Cerebellar nuclear complex (tissue), 1 donor: ENCODE results near the gene SPDYE4.

Experiments used
- DNase-seq, 2 experiments: peaks; one replicate each; lab custom pipeline; 2025; lab: John Stamatoyannopoulos, UW

Gene SPDYE4

DNA sequence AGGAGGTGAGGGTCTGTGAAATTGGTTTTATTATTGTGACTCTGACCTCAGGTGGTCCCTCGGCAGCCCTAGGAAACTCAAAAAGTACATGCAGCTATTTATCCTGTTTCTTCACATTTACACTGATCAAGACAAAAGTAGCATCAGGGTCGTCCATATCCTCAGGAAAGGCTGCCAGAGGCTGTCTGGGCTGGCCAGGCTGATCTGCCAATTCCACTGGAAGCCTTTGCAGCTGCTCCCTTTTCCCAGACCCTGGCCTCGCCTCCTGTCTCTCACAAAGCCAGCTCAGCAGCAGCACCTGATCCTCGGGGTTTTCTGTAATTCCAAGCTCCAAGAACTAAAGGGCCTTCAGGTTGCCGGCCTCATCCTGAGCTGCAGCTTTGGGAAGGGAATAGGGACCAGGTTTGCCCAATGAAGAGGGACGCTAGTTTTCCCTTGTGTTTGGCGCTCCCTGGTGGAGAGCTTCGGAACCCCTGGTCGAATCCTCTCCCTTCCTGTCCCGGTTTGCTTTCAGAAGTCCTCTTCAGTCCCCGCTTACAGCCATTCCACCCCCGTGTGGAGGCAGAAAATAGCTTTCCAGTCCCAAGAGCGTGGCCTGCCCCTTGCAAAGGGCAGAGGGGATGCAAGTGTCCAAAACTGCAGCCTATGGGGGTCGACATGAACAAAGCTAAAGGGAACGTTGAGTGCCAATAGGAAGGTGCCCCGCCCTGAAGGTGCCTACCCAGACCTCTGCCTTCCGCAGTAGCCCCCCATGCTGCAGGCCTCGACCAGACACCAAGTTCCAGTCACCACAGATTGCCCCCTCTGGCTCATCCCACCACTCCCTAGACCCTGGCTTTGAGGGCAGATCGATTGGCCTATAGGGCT is 27.4 kb upstream of the SPDYE4 start:
- DNase-seq: no peak

DNA sequence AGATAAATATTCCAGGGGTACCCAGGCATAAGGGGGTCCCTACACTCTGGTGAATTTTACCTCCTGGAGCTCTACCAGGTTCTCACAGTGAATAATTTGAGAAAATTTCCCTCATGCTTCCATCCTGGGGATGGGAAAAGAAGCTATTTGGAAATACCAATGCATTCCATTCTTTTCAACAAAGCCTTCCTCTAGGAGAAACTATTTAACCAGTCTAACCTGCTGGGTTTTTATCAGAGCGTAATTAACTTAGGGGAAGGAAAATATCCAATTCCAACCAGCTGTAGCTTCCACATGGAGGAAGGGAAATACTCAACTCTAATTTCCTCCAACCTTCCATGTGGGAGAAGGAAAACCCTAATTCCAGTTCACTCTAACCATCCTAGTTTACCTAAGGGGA is 23.8 kb upstream of the SPDYE4 start:
- no peak for DNase-seq

DNA sequence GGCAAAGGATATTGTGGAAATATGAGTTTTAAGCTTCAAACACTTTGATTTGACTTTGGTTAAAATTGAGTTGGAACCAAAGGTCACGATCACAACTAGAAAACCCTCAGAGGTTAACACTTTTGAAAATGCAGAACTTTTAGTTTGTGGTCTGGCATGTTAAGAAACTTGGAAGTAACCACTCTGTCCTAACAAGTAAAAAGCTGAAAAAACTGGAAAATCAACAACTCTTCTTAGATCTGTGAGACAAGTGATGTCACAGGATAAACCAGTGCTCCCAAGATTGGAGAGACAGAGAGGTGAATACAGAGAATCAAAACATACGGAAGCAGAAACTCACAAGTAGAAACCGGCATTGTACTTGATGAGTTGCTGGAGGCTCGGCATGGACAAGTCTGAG is 23.4 kb upstream of the SPDYE4 start:
- DNase-seq: no peak

DNA sequence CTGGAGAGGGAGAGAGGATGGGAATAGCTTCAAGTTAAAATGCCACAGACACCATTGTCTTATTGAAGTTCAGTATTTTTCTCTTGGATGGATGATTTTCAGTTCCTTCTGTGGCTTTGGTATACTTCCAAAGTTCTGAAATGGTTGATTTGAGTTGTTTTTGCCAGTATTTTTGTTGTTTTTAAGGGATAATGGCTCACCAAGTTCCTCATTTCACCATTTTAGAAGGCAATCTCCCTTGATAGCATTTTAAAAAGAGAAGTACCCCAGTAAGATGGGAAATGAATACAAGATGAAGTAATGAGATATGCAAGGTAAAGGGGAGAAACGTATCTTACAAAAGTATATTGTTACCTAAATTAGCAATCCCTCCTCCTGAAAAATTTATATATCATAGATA is 18.5 kb upstream of the SPDYE4 start:
- DNase-seq: no peak

DNA sequence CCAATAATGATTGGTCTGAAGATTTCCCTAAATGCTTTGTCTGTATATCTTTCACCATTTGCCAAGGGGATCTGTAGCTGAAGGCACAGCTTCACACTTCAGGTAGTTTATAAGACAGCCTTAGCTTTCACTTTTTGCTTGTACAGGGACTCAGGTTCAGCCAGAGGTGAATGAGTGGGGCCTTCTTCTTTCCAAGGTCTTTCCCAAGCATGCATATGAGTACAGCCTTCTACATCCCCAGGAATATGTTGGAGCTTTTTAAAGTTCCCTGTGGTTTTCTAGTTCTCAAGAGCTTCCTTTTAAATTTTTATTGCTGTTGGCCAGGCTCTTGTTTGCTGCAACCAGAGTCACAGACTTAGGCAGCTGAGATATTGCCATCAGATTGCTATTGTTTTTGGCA is 17.9 kb upstream of the SPDYE4 start:
- no peak for DNase-seq

DNA sequence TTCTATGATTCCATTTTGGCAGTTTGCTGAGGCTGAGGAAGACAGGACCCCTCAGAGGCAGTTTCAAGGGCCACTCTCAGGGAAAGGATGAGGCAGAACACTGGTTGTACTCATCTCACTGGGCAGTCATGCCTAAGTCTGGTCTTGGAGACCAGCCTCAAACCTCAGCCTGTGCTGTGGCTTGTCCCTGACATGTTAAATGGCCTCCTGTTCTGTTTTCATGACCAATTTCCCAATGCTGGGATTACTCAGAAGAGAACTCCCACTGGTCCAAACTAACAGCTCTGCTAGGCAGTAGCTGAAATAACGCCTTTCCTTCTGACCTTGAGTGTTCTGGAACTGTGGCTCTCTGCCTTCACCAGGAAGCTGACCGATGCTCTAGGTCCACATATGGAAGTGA is 8.4 kb upstream of the SPDYE4 start:
- no peak for DNase-seq

DNA sequence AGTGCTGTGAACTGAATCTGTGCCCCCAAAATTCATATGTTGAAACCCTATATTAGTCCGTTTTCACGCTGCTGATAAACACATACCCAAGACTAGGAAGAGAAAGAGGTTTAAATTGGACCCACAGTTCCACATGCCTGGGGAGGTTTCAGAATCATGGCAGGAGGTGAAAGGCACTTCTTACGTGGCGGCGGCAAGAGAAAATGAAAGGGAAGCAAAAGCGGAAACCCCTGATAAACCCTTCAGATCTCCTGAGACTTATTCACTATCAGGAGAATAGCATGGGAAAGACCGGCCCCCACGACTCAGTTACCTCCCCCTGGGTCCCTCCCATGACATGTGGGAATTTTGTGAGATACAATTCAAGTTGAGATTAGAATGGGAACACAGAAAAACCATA is 3.7 kb upstream of the SPDYE4 start:
- no peak for DNase-seq

DNA sequence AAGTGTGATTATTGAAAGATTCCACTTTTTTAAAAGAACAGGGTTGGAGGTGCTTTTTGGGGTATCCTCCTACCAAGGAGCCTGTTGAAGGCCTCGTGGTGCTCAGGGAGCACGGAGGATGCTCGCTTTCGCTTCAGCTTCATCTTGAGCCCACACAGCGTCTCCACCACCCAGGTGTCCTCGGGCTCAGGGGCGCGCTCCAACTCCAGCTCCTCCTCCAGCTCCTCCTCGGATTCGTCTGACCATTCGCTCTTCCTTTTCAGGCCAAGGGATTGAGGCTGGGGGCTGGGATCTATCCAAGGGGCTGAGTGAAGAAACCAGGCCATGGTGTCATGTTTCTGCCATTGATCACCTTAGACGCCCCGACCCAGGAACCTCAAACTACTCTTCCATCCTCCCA is 1.2 kb downstream of the SPDYE4 start:
- no peak for DNase-seq

DNA sequence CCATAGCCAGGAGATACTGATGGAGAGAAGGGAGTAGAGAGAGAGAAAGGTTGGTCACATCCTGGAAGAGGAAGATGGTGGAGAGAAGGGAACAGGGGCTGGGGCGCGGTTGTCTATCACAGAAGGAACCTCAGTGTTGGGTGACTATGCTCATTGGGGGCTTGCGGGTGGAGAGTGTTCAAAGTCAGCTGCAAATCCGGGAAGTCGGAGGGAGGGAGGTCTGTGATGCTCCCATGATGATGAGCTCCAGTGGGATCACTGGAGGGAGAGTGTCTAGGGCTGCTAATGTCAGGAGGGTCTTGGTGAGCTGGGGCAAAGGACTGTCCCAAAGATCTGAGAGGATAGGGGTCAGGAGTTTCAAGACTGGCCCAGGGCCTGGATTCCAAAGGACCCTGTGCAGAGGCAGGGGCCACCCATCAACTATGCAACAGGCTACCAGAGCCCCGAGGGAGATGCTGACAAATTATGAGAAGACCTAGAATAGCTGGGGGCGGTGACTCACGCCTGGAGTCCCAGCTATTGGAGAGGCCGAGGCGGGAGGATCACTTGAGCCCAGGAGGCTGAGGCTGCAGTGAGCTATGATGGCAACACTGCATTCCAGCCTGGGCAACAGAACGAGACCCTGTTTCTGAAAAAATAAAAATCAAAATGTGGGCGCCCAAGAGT is 2.6 kb downstream of the SPDYE4 start:
- no peak for DNase-seq

DNA sequence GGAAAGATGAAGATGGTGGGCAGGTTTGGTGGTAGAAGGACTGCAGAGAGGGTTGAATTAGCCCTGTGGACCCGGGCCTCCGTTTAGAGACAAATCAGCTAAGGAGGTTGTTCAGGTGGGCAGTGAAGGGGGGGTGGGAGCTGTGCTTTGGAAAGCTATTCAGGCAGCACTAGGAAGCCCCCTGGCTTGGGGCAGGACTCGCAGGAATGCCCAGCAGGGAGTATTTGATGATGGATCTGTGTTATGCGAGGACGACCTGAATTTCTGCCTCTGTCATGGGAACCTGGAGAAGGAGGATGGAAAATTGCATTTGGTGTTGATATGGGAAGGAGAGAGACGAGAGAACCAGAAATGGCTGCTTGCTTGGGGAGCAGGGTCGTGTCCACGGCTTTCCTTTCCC is 3.5 kb downstream of the SPDYE4 start:
- DNase-seq: no peak

DNA sequence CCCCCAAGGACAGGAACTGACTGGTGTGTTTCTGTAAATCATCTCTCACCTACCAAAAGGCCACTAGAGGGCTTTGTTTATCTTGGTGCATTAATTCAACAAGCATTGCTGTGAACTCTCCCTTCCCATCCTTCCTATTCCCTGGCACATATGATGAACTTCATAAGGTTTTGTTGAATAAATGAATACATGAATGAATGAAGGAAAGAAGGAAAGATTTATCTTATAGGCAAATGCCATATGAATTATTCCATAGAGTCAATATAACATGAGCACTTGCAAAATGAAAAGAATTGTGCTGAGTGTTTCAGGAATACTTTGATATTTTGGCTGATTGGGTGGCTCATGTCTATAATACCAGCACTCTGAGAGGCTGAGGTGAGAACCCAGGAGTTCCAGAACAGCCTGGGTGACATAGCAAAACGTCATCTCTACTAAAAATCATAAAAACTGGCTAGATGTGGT is 4.3 kb downstream of the SPDYE4 start:
- DNase-seq: no peak

DNA sequence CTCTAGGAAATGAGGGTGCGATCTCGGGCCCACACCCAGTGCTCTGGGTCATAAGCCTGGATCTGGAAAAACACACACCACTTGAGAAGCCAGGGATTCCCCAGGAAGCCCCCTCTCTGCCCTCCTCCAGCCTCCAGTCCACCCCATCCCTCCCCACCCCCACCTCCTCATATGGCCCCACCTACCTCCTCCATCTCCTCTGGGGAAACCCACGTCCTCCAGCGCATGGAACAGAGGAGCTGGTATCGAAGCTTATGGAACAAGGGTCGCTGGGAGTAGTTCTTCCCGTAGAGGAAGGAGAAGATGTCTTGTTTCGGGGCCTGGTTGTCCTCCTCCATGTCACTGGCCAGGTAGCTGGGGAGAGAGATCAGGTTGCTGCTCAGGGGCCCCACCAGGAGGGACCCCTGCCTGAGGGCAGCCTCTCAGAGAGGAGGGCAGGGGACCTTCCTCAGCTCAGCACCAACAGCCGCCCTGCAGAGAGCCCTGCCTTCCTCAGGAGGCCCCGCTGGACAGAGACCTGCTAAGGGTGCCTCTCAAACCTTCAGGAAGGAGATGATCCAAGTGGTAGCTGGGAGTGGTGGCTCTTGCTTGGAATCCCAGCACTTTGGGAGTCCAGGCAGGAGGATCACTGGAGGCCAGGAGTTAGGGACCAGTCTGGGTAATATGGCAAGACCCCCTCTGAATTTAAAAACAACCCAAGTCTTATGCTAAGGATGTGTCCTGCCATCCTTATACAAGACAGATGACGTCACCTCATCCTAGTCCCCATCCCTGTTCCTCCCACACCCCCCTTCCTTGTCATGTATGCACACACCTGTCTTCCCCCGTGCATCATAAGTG is 5.0 kb downstream of the SPDYE4 start:
- DNase-seq: no peak

DNA sequence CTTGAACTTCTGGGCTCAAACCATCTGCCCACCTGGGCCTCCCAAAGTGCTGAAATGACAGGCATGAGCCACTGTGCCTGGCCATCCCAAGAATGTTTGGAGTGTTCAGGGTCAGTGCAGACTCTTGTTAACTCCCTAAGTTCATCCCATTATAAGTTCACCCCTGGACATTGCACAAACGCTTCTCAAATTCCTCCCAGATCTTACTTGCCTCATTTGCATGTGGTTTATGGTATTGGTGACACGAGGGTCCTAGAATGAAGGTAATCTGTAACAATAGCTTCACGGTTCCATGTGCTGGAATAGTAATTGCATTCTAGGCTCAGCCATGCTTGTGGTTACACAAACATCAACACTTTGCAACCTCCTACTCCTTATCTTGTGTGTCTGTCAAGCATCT is 8.7 kb downstream of the SPDYE4 start:
- DNase-seq: no peak

DNA sequence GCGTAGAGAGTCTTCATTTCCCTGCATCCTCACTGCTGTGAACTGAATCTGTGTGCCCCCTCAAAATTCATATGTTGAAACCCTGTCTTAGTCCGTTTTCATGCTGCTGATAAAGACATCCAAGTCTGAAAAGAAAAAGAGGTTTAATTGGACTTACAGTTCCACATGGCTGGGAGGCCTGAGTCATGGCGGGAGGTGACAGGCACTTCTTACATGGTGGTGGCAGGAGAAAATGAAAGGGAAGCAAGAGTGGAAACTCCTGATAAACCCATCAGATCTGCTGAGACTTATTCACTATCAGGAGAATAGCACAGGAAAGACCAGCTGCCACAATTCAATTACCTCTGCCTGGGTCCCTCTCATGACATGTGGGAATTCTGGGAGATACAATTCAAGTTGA is 10.6 kb downstream of the SPDYE4 start:
- DNase-seq: no peak

DNA sequence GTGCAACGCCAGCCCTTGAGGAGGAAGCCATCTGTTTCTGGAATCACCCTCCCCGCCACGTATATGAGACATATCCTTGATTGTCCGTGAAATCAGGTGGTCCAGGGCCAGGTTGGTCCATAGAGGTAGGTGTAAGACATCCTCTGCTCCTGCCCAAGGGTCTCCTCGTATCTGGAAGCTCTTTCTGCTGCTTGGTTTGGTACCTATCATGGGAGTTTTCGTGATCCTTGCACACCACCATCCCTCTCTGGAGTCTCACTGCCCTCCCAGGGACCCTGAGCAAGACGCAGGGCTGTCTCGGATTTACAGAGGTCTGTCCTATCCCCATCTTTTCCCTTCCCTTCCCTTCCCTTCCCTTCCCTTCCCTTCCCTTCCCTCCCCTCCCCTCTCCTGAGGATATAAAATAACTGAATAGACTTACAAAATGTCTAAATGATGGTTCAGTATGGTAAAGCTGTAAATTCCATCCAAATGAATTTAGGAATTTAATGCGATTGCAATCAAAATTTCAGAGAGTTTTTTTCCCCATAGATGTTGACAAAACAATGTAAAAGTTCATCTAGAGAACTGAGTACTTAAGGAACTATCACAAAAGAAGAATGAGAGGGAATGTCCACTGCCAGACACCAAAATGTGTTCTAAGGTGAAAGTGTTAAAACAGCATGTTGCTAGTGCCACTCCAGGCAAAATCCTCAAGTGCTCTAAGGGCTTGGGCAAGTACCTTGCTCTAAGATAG is 11.7 kb downstream of the SPDYE4 start:
- DNase-seq: no peak

DNA sequence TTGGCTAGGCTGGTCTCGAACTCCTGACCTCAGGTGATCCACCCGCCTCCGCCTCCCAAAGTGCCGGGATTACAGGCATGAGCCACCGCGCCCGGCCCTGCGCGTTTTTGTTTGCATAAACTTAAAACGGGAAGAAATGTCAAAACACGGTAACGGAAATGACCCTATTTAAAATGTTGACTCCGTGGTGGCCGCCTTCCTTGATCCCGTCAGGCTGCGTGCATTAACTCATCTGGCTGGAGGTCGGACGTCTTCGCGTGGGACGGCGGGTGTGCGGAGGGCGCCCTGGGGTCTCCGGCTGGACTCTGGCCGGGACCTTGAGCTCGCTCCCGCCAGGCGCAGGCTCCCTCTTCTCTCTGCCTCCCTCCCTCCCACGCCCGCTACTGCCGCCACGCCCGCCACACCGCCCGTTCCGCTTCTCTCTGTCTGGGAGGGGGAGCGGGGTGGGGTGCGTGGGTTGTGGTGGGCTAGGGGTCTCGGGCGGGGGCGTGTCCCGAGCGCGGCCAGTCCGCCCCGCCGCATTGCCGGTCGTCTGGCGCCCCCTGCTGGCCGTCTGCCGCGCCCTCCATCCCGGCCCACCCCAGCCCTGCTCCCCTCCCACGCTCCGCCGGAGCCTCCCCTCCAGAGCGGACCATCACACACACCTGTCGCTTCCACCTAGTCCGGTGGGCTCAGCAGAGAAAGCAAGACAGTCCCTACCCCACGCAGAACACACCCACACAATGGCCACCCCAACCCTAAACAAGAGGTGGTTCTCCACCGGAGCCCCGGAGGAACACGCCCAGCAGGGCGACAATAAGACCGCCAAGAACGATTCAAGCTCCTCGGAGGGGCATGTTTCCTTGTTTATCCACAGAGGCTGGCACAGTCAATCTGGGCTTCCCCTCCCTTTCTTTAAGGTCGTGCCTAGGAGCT is 12.5 kb downstream of the SPDYE4 start:
- DNase-seq: no peak

DNA sequence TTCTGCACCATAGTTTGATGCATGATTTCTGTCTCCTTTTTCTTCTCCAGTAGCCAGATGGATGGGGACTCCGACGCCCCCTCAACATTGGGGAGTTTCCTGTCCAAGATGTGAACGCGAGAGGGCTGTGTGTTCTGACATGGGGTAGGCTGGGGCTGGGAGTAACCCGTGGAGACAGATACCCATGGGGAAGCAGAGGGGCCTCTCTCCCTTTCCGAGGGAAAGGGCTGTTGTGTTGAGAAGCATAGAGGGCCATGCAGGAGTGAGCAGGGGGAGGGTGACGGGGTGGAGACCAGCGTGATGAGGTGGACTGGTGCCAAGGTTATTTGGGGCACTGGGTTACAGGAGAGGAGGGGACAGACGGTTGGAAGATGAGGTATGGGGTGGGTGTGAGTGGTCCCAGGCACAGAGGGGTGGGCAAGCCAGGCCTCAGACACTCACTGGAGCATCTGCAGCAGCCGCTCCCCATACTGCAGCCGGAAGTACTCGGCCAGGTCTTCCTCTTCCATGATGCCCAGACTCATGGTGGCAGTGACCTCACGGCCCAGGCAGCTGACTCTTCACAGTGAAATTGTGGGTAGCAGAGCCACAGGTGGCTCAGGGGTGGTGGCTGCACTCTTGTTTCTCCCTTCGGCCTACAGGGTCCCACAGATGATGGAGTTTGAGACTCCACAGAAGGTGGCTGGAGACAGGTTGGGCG is 14.1 kb downstream of the SPDYE4 start:
- no peak for DNase-seq

DNA sequence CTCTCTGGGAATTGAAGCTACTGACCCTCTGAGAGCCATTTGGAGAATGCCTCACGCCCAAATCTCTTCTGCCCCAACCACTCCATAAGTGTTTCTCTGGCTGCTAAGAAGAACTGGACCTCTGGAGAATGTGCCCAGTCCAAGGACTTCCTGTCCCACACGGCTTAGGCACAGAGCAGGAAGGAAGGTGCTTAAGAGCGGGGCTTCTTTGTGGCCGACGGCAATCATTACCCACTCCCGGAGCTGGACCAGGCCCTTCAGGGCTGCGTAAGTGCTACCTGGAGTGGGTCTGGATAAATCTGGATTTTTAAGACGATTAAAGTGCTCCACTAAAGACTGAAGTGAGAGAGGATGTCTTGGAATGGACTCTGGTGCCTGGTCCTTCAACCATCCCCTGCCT is 15.5 kb downstream of the SPDYE4 start:
- DNase-seq: no peak

DNA sequence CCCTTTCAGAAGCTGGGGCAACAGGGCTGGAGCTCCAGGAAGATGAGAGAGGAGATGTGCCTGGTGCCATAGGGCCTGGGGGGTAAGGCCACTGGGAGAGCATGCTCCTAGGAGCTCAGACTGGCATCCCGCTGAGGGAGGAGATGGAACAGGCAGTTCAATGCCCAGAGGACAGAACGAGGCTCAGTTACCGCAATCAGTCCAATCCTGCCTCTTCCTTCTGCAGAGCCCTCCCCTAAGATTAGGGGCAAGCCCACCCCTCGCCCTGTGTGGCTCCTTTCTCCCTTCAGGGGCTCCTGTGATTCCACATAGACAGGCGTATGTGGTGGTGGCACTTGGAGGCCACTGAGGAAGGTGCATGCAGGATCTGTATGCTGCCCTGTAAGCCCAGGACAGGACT is 16.1 kb downstream of the SPDYE4 start:
- DNase-seq: no peak

DNA sequence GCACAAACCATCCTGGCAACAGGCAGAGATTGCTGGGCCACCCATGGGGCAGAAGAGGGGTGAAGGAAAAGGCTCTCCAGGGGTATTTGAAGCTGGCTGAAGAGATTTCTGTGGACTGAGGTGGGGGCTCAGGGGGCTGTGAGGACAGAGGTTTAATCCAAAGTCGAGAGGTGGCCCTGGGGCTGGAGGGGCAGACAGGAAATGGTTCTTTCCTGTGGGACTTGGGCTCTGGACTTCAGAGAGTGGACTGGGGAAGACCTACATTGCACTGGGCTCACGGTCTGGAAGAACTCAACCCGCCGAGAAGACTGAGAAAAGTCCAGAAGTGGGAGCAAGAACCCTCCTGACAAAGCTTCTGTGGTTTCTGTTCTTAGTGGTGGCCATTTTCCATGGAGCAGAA is 16.6 kb downstream of the SPDYE4 start:
- DNase-seq: no peak
